Thyroid gland (tissue), 4 donors: ENCODE data around the gene POLE4.

Source experiments
- POLR2A ChIP-seq, 2 donors: fragments of 450-650 bp; IDR thresholded peaks; one replicate each; pipeline ENCODE4 v1.6.1; 2017; ENCODE audit warnings: antibody characterized with exemption in 2 of 2, mild to moderate bottlenecking in 2 of 2, moderate library complexity in 1 of 2
- TF ChIP-seq, protein P1 (sequence below), 6 experiments: fragments of 200-600 bp in 3 of 6; fragments of 450-650 bp in 3 of 6; sonication (generic) in 3 of 6; IDR thresholded peaks; one replicate each; pipeline ENCODE4 v1.5.1; 2016 to 2019; ENCODE audit warnings: antibody characterized with exemption in 6 of 6, mild to moderate bottlenecking in 2 of 6, inconsistent platforms in 1 of 6, moderate library complexity in 1 of 6

DNA sequence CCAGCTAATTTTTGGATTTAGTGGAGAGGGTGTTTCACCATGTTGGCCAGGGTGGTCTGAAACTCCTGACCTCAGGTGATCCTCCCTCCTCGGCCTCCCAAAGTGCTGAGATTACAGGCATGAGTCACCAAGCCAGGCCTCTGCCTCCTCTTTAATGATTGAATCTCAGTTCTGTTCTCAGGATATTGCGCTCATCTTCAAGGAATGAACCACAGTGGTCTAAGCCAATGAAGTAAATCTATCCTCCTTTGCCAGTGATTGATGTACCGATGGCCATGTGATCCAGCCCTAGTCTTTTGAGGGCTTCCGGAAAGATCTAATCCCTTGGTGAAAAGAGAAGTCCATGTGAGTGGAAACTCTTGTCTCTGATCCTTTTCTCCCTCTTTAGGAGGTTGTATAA, 48.6 kb downstream of the POLE4 start:
- TF ChIP-seq, protein P1, sequence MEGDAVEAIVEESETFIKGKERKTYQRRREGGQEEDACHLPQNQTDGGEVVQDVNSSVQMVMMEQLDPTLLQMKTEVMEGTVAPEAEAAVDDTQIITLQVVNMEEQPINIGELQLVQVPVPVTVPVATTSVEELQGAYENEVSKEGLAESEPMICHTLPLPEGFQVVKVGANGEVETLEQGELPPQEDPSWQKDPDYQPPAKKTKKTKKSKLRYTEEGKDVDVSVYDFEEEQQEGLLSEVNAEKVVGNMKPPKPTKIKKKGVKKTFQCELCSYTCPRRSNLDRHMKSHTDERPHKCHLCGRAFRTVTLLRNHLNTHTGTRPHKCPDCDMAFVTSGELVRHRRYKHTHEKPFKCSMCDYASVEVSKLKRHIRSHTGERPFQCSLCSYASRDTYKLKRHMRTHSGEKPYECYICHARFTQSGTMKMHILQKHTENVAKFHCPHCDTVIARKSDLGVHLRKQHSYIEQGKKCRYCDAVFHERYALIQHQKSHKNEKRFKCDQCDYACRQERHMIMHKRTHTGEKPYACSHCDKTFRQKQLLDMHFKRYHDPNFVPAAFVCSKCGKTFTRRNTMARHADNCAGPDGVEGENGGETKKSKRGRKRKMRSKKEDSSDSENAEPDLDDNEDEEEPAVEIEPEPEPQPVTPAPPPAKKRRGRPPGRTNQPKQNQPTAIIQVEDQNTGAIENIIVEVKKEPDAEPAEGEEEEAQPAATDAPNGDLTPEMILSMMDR (IDR thresholded peaks at IDR 0.05): no peak
- no peak for TF ChIP-seq POLR2A (IDR thresholded peaks at IDR 0.05)
